Measurements from ENCODE around the gene BANP. TPM values are rescaled to one million over a fixed set of nuclear protein-coding genes. Genes with fewer than 3 reads are reported as not detected.
"Not testable (repeated sequence)": the region's sequence is repeated elsewhere in the genome, so short reads cannot be mapped to it uniquely, and the experiment has no call there.

The BANP gene
- total and polyA plus RNA-seq, 2 of the 8 experiments (the other 6 are each of a cell fraction or from before 2014, with no cell fraction given) = 25.8 to 39.8 TPM

DNA sequence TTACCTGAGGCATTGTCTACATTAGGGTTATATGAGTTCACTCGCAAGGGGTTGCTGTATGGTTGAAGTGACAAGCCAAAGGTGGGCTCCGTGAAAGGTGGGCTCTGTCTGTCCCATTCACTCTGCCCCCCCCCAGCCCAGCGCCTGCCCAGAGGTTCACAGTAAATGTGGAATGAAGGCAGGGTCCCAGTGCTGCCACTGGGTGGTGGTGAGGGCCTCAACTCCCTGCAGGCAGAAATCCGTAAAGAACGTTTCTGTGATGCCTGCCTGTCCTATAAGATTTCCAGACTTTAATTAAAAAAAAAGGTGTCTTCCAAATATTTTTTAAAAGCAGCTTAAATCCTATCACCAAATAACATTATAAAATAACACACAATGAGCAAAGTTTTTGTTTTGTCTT, 46.3 kb upstream of the BANP start:
- TF ChIP-seq, protein P1, sequence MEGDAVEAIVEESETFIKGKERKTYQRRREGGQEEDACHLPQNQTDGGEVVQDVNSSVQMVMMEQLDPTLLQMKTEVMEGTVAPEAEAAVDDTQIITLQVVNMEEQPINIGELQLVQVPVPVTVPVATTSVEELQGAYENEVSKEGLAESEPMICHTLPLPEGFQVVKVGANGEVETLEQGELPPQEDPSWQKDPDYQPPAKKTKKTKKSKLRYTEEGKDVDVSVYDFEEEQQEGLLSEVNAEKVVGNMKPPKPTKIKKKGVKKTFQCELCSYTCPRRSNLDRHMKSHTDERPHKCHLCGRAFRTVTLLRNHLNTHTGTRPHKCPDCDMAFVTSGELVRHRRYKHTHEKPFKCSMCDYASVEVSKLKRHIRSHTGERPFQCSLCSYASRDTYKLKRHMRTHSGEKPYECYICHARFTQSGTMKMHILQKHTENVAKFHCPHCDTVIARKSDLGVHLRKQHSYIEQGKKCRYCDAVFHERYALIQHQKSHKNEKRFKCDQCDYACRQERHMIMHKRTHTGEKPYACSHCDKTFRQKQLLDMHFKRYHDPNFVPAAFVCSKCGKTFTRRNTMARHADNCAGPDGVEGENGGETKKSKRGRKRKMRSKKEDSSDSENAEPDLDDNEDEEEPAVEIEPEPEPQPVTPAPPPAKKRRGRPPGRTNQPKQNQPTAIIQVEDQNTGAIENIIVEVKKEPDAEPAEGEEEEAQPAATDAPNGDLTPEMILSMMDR (IDR thresholded peaks at IDR 0.05; ENCODE audit: control extremely low read depth in 1 of 3, insufficient read depth in 1 of 3, low read depth in 1 of 3, low read length in 3 of 3) = peak in 2 of 3 experiments; percentile 2 to 12; a peak in 2 of 4 replicates
- POLR2A ChIA-PET (ENCODE audit: partially characterized antibody) = interaction anchor here (0.6 to 1.2 kb wide), 3 partner anchors 38 to 95 kb away, joined by 3 read pairs; no protein-coding TSS in a partner anchor
- H3K4me3 ChIP-seq (ENCODE audit: extremely low read depth in 1 of 4, insufficient read depth in 2 of 4, low read depth in 3 of 4, low read length in 4 of 4); H3K18ac ChIP-seq (ENCODE audit: extremely low read depth, low read length); H2BK15ac ChIP-seq (ENCODE audit: low read length); H2AK5ac ChIP-seq (ENCODE audit: low read depth, low read length); DNase-seq (ENCODE audit: low read depth in 1 of 2, low spot score in 2 of 2); H3K79me2 ChIP-seq (ENCODE audit: control insufficient read depth in 1 of 2, insufficient read depth in 2 of 2, low read length in 2 of 2); H3K23ac ChIP-seq (ENCODE audit: insufficient read length); H3K23me2 ChIP-seq (ENCODE audit: low read depth, low read length); H3K4me1 ChIP-seq (replicated peaks in 1 of 4; ENCODE audit: control insufficient read depth in 3 of 4, insufficient read depth in 4 of 4, low read length in 3 of 4); FAIRE-seq; H3K9me3 ChIP-seq (ENCODE audit: insufficient read depth in 2 of 2, low read depth in 1 of 2, low read length in 1 of 2); H3K79me1 ChIP-seq (ENCODE audit: low read depth, low read length); H3K36me3 ChIP-seq (ENCODE audit: control insufficient read depth in 2 of 4, insufficient read depth in 4 of 4, low read length in 3 of 4); H4K91ac ChIP-seq (replicated peaks; ENCODE audit: insufficient read length, low read length); H2BK120ac ChIP-seq (replicated peaks; ENCODE audit: low read depth, low read length); H3K56ac ChIP-seq (replicated peaks; ENCODE audit: insufficient read length, low read depth, low read length); H4K5ac ChIP-seq (ENCODE audit: insufficient read length, low read depth, low read length); H3K27me3 ChIP-seq (replicated peaks in 1 of 4; ENCODE audit: control insufficient read depth in 3 of 4, extremely low read depth in 1 of 4, insufficient read depth in 3 of 4, low read length in 3 of 4); H3K4ac ChIP-seq (replicated peaks; ENCODE audit: insufficient read length, low read depth, low read length); H3K14ac ChIP-seq (ENCODE audit: insufficient read length); H2AFZ ChIP-seq (ENCODE audit: low read length); H4K8ac ChIP-seq (ENCODE audit: extremely low read depth, insufficient read depth, low read length); H4K20me1 ChIP-seq (replicated peaks in 1 of 2; ENCODE audit: control insufficient read depth in 1 of 2, insufficient read depth in 2 of 2, low read length in 2 of 2); H3K4me2 ChIP-seq (ENCODE audit: insufficient read depth in 1 of 2, low read depth in 2 of 2, low read length in 2 of 2); H3K9ac ChIP-seq (replicated peaks in 1 of 4; ENCODE audit: extremely low read depth in 1 of 4, low read depth in 3 of 4, low read length in 3 of 4); H3K27ac ChIP-seq (ENCODE audit: low read depth, low read length); H2BK5ac ChIP-seq (ENCODE audit: low read depth, low read length); H2BK12ac ChIP-seq (ENCODE audit: low read depth, low read length); H2BK20ac ChIP-seq (ENCODE audit: low read length): not testable (repeated sequence)
- 77% methylated on average over 4 of the region's 5 CpGs; no CpG with 5 or more reads in 1 of the 2 experiments for WGBS, 2 experiments (ENCODE audit: extremely low coverage in 1 of 2, insufficient coverage in 1 of 2, insufficient read length in 1 of 2, insufficient replicate concordance in 2 of 2, low coverage in 1 of 2, low lambda C conversion rate in 2 of 2, missing lambda C conversion rate in 1 of 2)
- CTCF ChIA-PET (ENCODE audit: partially characterized antibody) = interaction anchor here (0.8 to 5.4 kb wide), 12 partner anchors 9 to 136 kb away, joined by 3 to 44 read pairs (median 6); no protein-coding TSS in a partner anchor
